ENCODE data around the gene ANKHD1. TPM values are rescaled to one million over a fixed set of nuclear protein-coding genes. Genes with fewer than 3 reads are reported as not detected.

ANKHD1 gene
- total and polyA plus RNA-seq, 2 donors from 2014 or later: 26.4 to 130 TPM

DNA sequence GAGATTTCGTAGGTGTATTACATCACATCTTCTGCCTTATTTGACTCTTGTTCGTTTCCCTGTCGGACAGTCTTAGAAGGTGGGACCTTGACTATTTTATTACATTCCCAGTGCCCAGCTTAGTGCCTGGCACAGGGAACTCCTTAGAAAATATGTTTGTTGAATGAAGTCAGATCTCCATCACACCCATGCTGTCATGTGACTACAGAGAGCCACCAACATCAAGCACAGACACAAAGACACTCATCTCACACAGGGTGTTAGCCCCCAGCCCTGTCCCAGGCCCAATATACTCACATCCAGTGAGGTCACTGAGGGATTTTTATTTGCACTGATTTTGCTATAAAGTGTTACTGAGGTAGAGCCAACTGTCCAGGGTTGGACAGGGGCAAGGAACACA is 156.3 kb downstream of the ANKHD1 start:
- Histone ChIP-seq H3K27ac (ENCODE audit: low read depth in 2 of 2, low read length in 2 of 2) (peak overlapping the region; percentile 85 to 95), H3K36me3 (ENCODE audit: control insufficient read depth in 2 of 3, insufficient read depth in 3 of 3, low read length in 3 of 3) (no peaks in the 10 kb centered on the region), H3K27me3 (ENCODE audit: control insufficient read depth, insufficient read depth, low read length) (no peaks in the 10 kb centered on the region), H3K4me1 (ENCODE audit: control insufficient read depth in 2 of 3, insufficient read depth in 2 of 3, low read depth in 1 of 3, low read length in 3 of 3) (peaks cover 0 to 17% (median 10%) of the 10 kb centered on the region in 3 donors), H3K9me3 (ENCODE audit: control insufficient read depth in 2 of 3, insufficient read depth in 1 of 3, low read length in 3 of 3) (no peaks in the 10 kb centered on the region), H3K4me3 (ENCODE audit: low read length in 3 of 3) (peak overlapping the region in 1 of 3 donors; percentile 81), H3K9ac (ENCODE audit: low read length in 3 of 3) (peak overlapping the region in 1 of 3 donors; percentile 85)
- no peak for DNase-seq
- TF ChIP-seq, protein P1, sequence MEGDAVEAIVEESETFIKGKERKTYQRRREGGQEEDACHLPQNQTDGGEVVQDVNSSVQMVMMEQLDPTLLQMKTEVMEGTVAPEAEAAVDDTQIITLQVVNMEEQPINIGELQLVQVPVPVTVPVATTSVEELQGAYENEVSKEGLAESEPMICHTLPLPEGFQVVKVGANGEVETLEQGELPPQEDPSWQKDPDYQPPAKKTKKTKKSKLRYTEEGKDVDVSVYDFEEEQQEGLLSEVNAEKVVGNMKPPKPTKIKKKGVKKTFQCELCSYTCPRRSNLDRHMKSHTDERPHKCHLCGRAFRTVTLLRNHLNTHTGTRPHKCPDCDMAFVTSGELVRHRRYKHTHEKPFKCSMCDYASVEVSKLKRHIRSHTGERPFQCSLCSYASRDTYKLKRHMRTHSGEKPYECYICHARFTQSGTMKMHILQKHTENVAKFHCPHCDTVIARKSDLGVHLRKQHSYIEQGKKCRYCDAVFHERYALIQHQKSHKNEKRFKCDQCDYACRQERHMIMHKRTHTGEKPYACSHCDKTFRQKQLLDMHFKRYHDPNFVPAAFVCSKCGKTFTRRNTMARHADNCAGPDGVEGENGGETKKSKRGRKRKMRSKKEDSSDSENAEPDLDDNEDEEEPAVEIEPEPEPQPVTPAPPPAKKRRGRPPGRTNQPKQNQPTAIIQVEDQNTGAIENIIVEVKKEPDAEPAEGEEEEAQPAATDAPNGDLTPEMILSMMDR (IDR thresholded peaks at IDR 0.05; ENCODE audit: borderline replicate concordance, extremely low read depth, insufficient read depth): no peak
- intact Hi-C loops (cut with DNase I): no loop called here
- no peak for FAIRE-seq

DNA sequence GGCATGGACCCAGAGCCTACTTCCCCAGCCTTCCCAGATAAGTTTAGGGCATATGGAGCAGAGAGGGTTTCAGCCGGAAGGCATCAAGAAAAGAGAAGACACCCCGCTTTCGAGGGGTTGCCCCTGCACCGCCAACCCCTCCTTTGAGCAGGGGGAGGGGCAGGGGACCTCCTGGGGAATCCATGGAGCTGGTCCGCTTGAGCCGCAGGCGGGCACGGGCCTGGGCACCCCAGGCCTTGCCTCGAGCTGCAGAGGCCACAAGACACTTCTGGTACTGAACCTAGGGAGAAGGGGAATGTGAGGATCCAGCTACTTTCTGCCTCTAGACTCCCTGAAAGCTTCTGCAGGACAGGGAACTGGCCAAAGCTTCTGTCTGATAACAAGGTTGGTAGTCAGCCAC is 156.9 kb downstream of the ANKHD1 start:
- Histone ChIP-seq H3K36me3 (ENCODE audit: control insufficient read depth in 2 of 3, insufficient read depth in 3 of 3, low read length in 3 of 3) (no peaks in the 10 kb centered on the region), H3K4me1 (ENCODE audit: control insufficient read depth in 2 of 3, insufficient read depth in 2 of 3, low read depth in 1 of 3, low read length in 3 of 3) (peaks cover 0 to 21% (median 14%) of the 10 kb centered on the region in 3 donors), H3K9ac (ENCODE audit: low read length in 3 of 3) (no peak overlapping the region), H3K4me3 (ENCODE audit: low read length in 3 of 3) (no peak overlapping the region), H3K27me3 (ENCODE audit: control insufficient read depth, insufficient read depth, low read length) (no peaks in the 10 kb centered on the region), H3K27ac (ENCODE audit: low read depth in 2 of 2, low read length in 2 of 2) (no peak overlapping the region), H3K9me3 (ENCODE audit: control insufficient read depth in 2 of 3, insufficient read depth in 1 of 3, low read length in 3 of 3) (no peaks in the 10 kb centered on the region)
- no peak for FAIRE-seq
- no peak for DNase-seq
- intact Hi-C loops (cut with DNase I): no loop called here
- TF ChIP-seq, protein P1 (IDR thresholded peaks at IDR 0.05; ENCODE audit: borderline replicate concordance, extremely low read depth, insufficient read depth): no peak

DNA sequence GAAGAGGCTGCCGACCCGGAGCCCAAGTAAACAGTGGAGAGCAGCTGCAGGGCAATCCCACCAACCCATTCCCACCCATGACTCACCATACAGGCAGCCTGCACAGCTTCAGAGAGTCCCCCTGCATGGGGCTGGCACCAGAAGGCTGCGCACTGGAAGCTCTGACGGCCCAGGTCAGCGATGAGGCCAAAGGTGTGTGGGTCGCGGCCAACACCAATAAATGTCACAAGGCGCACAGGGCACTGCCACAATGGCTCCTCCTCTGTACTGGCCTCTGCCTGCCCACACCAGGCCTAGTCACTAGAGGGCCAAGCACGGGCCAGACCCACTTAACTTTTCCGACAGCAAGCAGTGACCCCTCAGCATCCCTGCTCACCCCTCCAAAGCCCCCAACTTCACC is 158.6 kb downstream of the ANKHD1 start:
- Histone ChIP-seq H3K36me3 (ENCODE audit: control insufficient read depth in 2 of 3, insufficient read depth in 3 of 3, low read length in 3 of 3) (no peaks in the 10 kb centered on the region), H3K27me3 (ENCODE audit: control insufficient read depth, insufficient read depth, low read length) (no peaks in the 10 kb centered on the region), H3K27ac (ENCODE audit: low read depth in 2 of 2, low read length in 2 of 2) (no peak overlapping the region), H3K9ac (ENCODE audit: low read length in 3 of 3) (no peak overlapping the region), H3K4me1 (ENCODE audit: control insufficient read depth in 2 of 3, insufficient read depth in 2 of 3, low read depth in 1 of 3, low read length in 3 of 3) (peaks cover 0 to 23% (median 19%) of the 10 kb centered on the region in 3 donors), H3K4me3 (ENCODE audit: low read length in 3 of 3) (no peak overlapping the region), H3K9me3 (ENCODE audit: control insufficient read depth in 2 of 3, insufficient read depth in 1 of 3, low read length in 3 of 3) (no peaks in the 10 kb centered on the region)
- TF ChIP-seq, protein P1 (IDR thresholded peaks at IDR 0.05; ENCODE audit: borderline replicate concordance, extremely low read depth, insufficient read depth): no peak
- intact Hi-C loops (cut with DNase I): no loop called here
- no peak for FAIRE-seq
- DNase-seq: peak in 1 of 5 donors; percentile 67
